GM23338 (cell line): ENCODE results near the gene MAP2K1. TPM values are rescaled to one million over a fixed set of nuclear protein-coding genes. Genes with fewer than 3 reads are reported as not detected.

Experiments
- ATAC-seq: fragments of 200-7000 bp; cut with Tn5 transposase; 3 replicates; pipeline ENCODE4 v1.9.1; 2020
- DNase-seq: peaks from one replicate; pipeline ENCODE4 v3.0.0-alpha.2; 2015; ENCODE audit warnings: low spot score
- H2AFZ ChIP-seq: fragments of 200-600 bp; sonication (generic); 2 replicates; pipeline ENCODE4 v1.8.0; 2016; ENCODE audit warnings: antibody characterized with exemption, mild to moderate bottlenecking, moderate library complexity
- H3F3A ChIP-seq: fragments of 200-600 bp; sonication (generic); replicated peaks from 2 replicates; pipeline ENCODE4 v1.8.0; 2017; ENCODE audit warnings: antibody characterized with exemption, mixed run types, low read depth
- H3K27ac ChIP-seq: fragments of 200-600 bp; sonication (generic); 2 replicates; pipeline ENCODE4 v1.6.1; 2016; ENCODE audit warnings: low read depth
- H3K27me3 ChIP-seq: fragments of 200-600 bp; sonication (generic); 2 replicates; pipeline ENCODE4 v1.8.0; 2016; ENCODE audit warnings: mild to moderate bottlenecking, mixed run types, moderate library complexity; ENCODE audit not compliant: insufficient read depth
- H3K36me3 ChIP-seq: fragments of 200-600 bp; sonication (generic); 2 replicates; pipeline ENCODE4 v1.8.0; 2016; ENCODE audit warnings: mild to moderate bottlenecking; ENCODE audit not compliant: insufficient read depth
- H3K4me1 ChIP-seq: fragments of 200-600 bp; sonication (generic); 2 replicates; pipeline ENCODE4 v1.8.0; 2016; ENCODE audit warnings: mild to moderate bottlenecking, moderate library complexity; ENCODE audit not compliant: insufficient read depth
- H3K4me2 ChIP-seq: fragments of 200-600 bp; sonication (generic); 2 replicates; pipeline ENCODE4 v1.7.1; 2017; ENCODE audit warnings: mixed run types
- H3K4me3 ChIP-seq: fragments of 200-600 bp; sonication (generic); 2 replicates; pipeline ENCODE4 v1.6.1; 2016; ENCODE audit warnings: mixed run types
- H3K79me2 ChIP-seq: fragments of 200-600 bp; sonication (generic); replicated peaks from 2 replicates; pipeline ENCODE4 v1.8.0; 2017; ENCODE audit warnings: mild to moderate bottlenecking; ENCODE audit not compliant: insufficient read depth
- H3K9me2 ChIP-seq: fragments of 200-600 bp; sonication (generic); 2 replicates; pipeline ENCODE4 v1.8.0; 2017; ENCODE audit not compliant: insufficient read depth
- H4K20me1 ChIP-seq: fragments of 200-600 bp; sonication (generic); replicated peaks from 2 replicates; pipeline ENCODE4 v1.8.0; 2017; ENCODE audit warnings: mild to moderate bottlenecking; ENCODE audit not compliant: insufficient read depth
- H3K27ac Mint-ChIP-seq: 2 replicates; pipeline ENCODE4 v1.8.0; 2020; ENCODE audit warnings: inconsistent platforms, mild to moderate bottlenecking, moderate library complexity, mixed read lengths
- H3K27me3 Mint-ChIP-seq: 3 replicates; pipeline ENCODE4 v1.8.0; 2022; ENCODE audit warnings: low read depth, mild to moderate bottlenecking, moderate library complexity, mixed read lengths, inconsistent platforms; ENCODE audit not compliant: insufficient read depth, poor library complexity
- H3K36me3 Mint-ChIP-seq: 3 replicates; pipeline ENCODE4 v1.8.0; 2021; ENCODE audit warnings: low read depth, mild to moderate bottlenecking, inconsistent platforms, moderate library complexity, mixed read lengths
- H3K4me1 Mint-ChIP-seq: 3 replicates; pipeline ENCODE4 v1.8.0; 2020; ENCODE audit warnings: mild to moderate bottlenecking, inconsistent platforms, mixed read lengths
- H3K4me3 Mint-ChIP-seq: 3 replicates; pipeline ENCODE4 v1.8.0; 2021; ENCODE audit warnings: moderate library complexity, mild to moderate bottlenecking, inconsistent platforms, mixed read lengths
- H3K9me3 Mint-ChIP-seq: 3 replicates; pipeline ENCODE4 v1.8.0; 2020; ENCODE audit warnings: moderate library complexity, mild to moderate bottlenecking, inconsistent platforms, mixed read lengths
- CREB1 ChIP-seq: fragments of 250-450 bp; sonication (Bioruptor Pico); IDR thresholded peaks from 2 replicates; pipeline ENCODE4 v1.5.0; 2020; ENCODE audit warnings: low read depth, mild to moderate bottlenecking, moderate library complexity
- ETS1 ChIP-seq: IDR thresholded peaks from 2 replicates; pipeline ENCODE4 v1.6.1; 2016; ENCODE audit warnings: antibody characterized with exemption
- EZH2 ChIP-seq: fragments of 200-600 bp; sonication (generic); IDR thresholded peaks from one replicate; pipeline ENCODE4 v1.8.0; 2017; ENCODE audit warnings: antibody characterized with exemption, mild to moderate bottlenecking, low read depth; ENCODE audit not compliant: unreplicated experiment
- EZH2phosphoT487 ChIP-seq: fragments of 200-600 bp; sonication (generic); IDR thresholded peaks from one replicate; pipeline ENCODE4 v1.8.1; 2018; ENCODE audit warnings: antibody characterized with exemption; ENCODE audit not compliant: unreplicated experiment
- JUNB ChIP-seq: IDR thresholded peaks from one replicate; pipeline ENCODE4 v1.6.1; 2016; ENCODE audit warnings: antibody characterized with exemption; ENCODE audit not compliant: unreplicated experiment
- POLR2AphosphoS5 ChIP-seq: IDR thresholded peaks from 2 replicates; pipeline ENCODE4 v1.6.1; 2016; ENCODE audit warnings: antibody characterized with exemption, low read depth
- REST ChIP-seq: IDR thresholded peaks from one replicate; pipeline ENCODE4 v1.6.1; 2018; ENCODE audit warnings: antibody characterized with exemption; ENCODE audit not compliant: unreplicated experiment
- STAT1 ChIP-seq: IDR thresholded peaks from one replicate; pipeline ENCODE4 v1.6.1; 2016; ENCODE audit warnings: antibody characterized with exemption; ENCODE audit not compliant: unreplicated experiment
- ZNF114 ChIP-seq: fragments of 250-450 bp; sonication (Bioruptor Pico); IDR thresholded peaks from 2 replicates; pipeline ENCODE4 v1.5.0; 2020; ENCODE audit warnings: mild to moderate bottlenecking, moderate library complexity
- ZNF462 ChIP-seq: fragments of 250-450 bp; sonication (Bioruptor Pico); IDR thresholded peaks from 2 replicates; pipeline ENCODE4 v1.5.0; 2020; ENCODE audit warnings: mild to moderate bottlenecking, moderate library complexity
- polyA plus RNA-seq: library from polyadenylated mRNA; unstranded; fragments of >200 nt; fragmentation: Nextera tagmentation; extraction: Ambion mirVana; gene quantifications from 2 replicates; pipeline ENCODE4 v1.2.1, GENCODE V29; 2016
- total RNA-seq: library from RNA; depleted of rRNA; stranded (reverse); fragments of >200 nt; shearing (Covaris generic); gene quantifications from 2 replicates; pipeline ENCODE4 v1.2.3, GENCODE V29; 2014
- TF ChIP-seq, protein P1 (sequence below), 2 experiments: fragments of 200-600 bp in 1 of 2; sonication (generic) in 1 of 2; conservative IDR thresholded peaks; 2 replicates each; pipeline versions ENCODE4 v1.5.1 to v1.6.1; 2016 to 2017; ENCODE audit warnings: antibody characterized with exemption in 2 of 2, low read depth in 2 of 2, mild to moderate bottlenecking in 2 of 2, moderate library complexity in 1 of 2

Gene MAP2K1
- total and polyA plus RNA-seq, 2 experiments from 2014 or later = 42.0 to 68.5 TPM

- TF ChIP-seq POLR2AphosphoS5 (no peak), ETS1 (no peak), REST (no peak), CREB1 (CRISPR knock-in tag) (no peak), EZH2 (no peak), ZNF114 (CRISPR knock-in tag) (no peak), STAT1 (no peak)
- TF ChIP-seq, protein P1, sequence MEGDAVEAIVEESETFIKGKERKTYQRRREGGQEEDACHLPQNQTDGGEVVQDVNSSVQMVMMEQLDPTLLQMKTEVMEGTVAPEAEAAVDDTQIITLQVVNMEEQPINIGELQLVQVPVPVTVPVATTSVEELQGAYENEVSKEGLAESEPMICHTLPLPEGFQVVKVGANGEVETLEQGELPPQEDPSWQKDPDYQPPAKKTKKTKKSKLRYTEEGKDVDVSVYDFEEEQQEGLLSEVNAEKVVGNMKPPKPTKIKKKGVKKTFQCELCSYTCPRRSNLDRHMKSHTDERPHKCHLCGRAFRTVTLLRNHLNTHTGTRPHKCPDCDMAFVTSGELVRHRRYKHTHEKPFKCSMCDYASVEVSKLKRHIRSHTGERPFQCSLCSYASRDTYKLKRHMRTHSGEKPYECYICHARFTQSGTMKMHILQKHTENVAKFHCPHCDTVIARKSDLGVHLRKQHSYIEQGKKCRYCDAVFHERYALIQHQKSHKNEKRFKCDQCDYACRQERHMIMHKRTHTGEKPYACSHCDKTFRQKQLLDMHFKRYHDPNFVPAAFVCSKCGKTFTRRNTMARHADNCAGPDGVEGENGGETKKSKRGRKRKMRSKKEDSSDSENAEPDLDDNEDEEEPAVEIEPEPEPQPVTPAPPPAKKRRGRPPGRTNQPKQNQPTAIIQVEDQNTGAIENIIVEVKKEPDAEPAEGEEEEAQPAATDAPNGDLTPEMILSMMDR (conservative IDR thresholded peaks at IDR 0.05; ENCODE audit: low read depth in 2 of 2) = no peak
These were observed 12.6 kb downstream of the MAP2K1 start (continued) for GRCh38 chr15:66399276-66399675.

DNA sequence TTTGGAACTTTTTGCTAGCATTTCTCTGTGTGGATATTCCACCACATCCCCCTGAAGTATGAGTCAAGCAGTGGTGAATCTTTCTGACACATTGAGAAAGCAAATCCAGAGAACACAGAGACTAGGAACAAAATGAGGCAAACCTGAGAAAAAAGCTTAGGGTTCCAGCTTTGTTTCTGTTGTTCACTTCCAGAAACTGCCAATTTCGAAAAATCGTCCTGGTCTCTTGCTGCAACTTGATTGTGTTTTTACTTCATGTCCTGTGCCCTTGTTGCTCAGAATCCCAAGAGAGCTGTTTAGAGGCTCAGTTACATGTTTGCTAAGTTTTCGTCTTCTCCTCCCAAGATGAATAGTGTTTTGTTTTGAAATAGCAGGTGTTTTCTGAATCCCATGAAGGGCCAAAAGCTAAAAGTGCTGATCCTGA lies 13.7 kb downstream of the MAP2K1 start:
- Mint-ChIP-seq H3K4me3 (no peak overlapping the region), H3K9me3 (no peaks in the 10 kb centered on the region), H3K4me1 (peaks cover 54% of the 10 kb centered on the region), H3K36me3 (peaks cover 22% of the 10 kb centered on the region; the same call in 2 of the 3 replicates), H3K27ac (peak overlapping the region; percentile 27; the same call in 1 of the 2 replicates), H3K27me3 (peaks cover 9% of the 10 kb centered on the region)
- peaks cover 88% of the 10 kb centered on the region for H3K79me2 ChIP-seq
- no peaks in the 10 kb centered on the region for H3K9me2 ChIP-seq
- peaks cover 36% of the 10 kb centered on the region for H3K4me1 ChIP-seq
- no peaks in the 10 kb centered on the region; the same call in 1 of the 2 replicates for H3F3A ChIP-seq
- no peak for TF ChIP-seq EZH2
- no peak for TF ChIP-seq ZNF114 (CRISPR knock-in tag)
- no peak for TF ChIP-seq JUNB
- TF ChIP-seq POLR2AphosphoS5 = no peak
- TF ChIP-seq EZH2phosphoT487 = no peak
- no peak for TF ChIP-seq ZNF462 (CRISPR knock-in tag)
- 0 out of 2 replicates have a peak, but pooled peaks cover 5% of the 10 kb centered on the region for H4K20me1 ChIP-seq
- H3K27ac ChIP-seq = peak overlapping the region; percentile 48
- no peak overlapping the region for H2AFZ ChIP-seq
- no peaks in the 10 kb centered on the region for H3K27me3 ChIP-seq
- H3K36me3 ChIP-seq = 0 out of 2 replicates have a peak, but pooled peaks cover 5% of the 10 kb centered on the region
- ATAC-seq (no peak), DNase-seq (no peak)
- H3K4me3 ChIP-seq = no peak overlapping the region
- no peak overlapping the region for H3K4me2 ChIP-seq
